GM19452 (cell line): ENCODE results near the gene TRMU.
"Not testable (repeated sequence)": the region's sequence is repeated elsewhere in the genome, so short reads cannot be mapped to it uniquely, and the experiment has no call there.

Experiments used
- ATAC-seq: cut with Tn5 transposase; IDR thresholded peaks from one replicate; pipeline ENCODE4 v1.9.1; 2021; ENCODE audit not compliant: unreplicated experiment

Gene TRMU

GRCh38 chr22:46381731-46382130 lies 46.2 kb downstream of the TRMU start:
- ATAC-seq: no peak

DNA sequence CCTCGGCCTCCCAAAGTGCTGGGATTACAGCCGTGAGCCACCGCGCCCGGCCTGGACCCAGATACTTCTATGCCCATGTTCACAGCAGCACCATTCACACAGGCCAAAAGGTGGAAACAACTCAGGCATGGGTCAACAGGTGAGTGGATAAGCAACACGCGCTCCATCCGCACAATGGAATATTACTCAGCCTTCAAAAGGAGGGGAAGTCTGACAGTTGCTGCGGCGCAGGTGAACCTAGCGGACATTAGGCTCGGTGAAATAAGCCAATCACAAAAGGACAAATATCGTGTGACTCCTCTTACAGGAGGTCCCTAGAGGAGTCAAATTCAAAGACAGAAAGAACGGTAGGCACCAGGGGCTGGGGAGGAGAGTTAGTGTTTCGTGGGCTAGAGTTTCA lies 47.0 kb downstream of the TRMU start:
- no peak for ATAC-seq

DNA sequence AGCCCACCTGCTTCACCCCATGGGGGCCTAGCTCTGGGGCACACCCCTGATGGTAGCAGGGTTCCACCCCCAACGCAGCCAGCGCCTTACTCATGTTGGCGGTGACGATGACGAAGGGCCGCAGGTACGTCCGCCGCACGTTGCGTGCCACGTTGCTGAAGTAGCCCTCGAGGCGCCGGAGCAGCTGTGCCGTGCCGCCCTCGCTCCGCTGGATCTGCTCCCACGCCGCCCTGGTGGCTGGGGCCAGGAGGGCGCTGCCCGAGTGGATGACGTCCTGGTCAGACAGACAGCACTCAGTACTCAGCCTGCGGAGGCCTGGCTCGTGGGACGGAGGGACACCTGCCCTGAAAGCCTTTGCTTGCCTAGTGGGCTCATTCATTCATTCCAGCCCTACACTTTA lies 50.8 kb downstream of the TRMU start:
- ATAC-seq: no peak

GRCh38 chr22:46387748-46388147 lies 52.2 kb downstream of the TRMU start:
- no peak for ATAC-seq

- no peak for ATAC-seq
These were observed 53.1 kb downstream of the TRMU start for GRCh38 chr22:46388647-46389046.

DNA sequence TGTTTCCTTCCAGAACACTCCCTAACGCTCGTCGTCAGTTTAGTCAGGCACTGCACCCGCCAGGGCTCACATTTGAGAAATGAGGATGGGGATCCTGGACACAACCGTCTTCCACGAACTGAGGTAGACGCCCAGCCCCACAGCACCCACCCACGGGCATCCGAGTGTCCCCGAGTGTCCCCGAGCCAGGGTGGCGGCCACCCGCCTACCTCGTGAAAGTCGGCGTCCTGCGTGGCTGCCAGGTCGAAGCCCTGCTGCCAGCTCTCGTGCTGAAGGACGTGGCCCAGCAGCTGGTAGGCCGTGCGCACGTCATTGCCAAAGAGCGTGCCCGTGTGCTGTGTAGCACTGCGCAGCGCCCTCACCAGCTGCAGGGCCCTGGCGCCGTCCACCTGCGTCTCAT lies 53.6 kb downstream of the TRMU start:
- no peak for ATAC-seq

- ATAC-seq: no peak
These were observed 54.7 kb downstream of the TRMU start for GRCh38 chr22:46390105-46390651.

- no peak for ATAC-seq
These were observed 55.3 kb downstream of the TRMU start for GRCh38 chr22:46390652-46391301.

DNA sequence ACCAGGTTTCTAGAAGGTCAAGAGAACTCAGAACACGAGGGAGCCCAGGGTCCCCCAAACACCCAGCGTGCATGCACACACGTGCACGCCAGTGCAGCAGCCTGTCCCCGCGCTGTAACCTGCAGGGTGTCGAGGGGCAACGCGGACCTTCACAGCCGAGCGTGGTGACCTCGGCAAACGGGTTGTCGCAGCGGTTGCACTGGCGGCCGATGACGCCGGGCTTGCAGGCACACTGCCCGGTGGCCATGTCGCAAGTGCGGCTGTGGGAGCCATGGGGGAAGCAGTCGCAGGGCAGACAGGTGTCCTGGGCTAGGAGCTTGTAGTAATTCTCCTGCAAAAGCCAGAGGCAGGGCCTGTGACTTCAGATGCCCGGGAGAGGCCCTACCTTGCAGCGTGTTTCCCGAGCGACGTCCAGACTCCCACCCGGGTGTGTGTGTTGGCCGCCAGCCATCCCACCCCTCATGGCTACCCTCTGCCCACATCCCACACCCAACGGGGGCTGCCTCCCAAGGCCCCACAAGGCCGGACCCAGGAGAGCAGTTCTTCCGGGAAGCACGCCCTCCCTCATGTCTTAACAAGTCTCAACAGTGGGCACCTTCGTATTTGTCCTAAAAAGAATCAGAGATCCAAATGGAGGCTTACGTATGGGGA lies 56.1 kb downstream of the TRMU start:
- ATAC-seq: no peak

DNA sequence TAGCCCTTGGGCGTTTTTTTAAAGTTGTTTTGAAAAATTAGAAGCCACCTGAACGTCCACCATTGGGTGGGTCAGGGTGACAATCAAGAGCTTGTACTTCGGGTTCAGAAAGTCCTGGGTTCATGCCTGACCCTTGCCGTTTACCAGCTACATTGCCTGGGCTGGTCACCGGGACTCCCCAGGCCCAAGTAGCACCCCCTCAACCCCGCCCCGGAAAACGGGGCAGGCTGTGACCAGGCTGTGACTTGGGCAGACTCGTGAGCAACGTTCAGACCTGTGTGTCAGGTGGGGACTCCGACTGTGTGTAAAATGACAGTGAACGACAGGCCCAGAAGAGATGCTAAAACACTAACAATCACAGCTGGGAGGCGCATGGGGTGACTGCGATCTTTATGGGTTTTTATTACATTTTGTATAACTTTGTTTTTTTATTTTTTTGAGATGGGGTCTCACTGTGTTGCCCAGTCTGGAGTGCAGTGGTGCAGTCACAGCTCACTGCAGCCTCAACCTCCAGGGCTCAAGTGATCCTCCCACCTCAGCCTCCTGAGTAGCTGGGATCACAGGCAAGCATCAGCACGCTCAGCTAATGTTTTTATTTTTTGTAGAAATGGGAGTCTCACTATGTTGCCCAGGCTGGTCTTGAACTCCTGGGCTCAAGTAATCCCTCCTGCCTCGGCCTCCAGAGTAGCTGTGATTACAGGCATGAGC lies 56.8 kb downstream of the TRMU start:
- no peak for ATAC-seq

- ATAC-seq: no peak
These were observed 58.4 kb downstream of the TRMU start for GRCh38 chr22:46393873-46394272.

DNA sequence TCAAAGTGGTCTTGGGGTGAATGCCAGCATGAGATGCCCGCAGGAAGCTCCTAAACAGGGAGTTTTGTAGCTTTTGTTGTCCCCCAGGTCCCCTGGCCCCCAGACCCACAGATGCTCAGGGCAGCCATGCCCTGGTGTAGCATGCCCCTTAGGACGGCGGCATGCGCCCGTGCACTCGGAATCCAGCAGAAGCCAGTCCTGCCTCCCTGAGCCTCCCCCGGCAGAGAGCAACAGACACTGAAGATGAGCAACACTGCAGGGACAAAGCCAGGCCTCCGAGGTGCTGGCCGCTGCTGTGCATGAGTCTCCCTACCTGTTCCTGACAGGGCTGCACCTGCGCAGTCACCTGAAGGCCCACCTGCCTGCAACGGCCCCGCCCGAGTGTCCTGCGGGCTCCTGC lies 59.1 kb downstream of the TRMU start:
- no peak for ATAC-seq

- no peak for ATAC-seq
These were observed 59.6 kb downstream of the TRMU start for GRCh38 chr22:46395145-46395544.

- not testable (repeated sequence) for ATAC-seq
These were observed 61.5 kb downstream of the TRMU start for GRCh38 chr22:46397049-46397448.

- ATAC-seq: no peak
These were observed 62.0 kb downstream of the TRMU start for GRCh38 chr22:46397514-46397913.

GRCh38 chr22:46397951-46398350 lies 62.4 kb downstream of the TRMU start:
- no peak for ATAC-seq

DNA sequence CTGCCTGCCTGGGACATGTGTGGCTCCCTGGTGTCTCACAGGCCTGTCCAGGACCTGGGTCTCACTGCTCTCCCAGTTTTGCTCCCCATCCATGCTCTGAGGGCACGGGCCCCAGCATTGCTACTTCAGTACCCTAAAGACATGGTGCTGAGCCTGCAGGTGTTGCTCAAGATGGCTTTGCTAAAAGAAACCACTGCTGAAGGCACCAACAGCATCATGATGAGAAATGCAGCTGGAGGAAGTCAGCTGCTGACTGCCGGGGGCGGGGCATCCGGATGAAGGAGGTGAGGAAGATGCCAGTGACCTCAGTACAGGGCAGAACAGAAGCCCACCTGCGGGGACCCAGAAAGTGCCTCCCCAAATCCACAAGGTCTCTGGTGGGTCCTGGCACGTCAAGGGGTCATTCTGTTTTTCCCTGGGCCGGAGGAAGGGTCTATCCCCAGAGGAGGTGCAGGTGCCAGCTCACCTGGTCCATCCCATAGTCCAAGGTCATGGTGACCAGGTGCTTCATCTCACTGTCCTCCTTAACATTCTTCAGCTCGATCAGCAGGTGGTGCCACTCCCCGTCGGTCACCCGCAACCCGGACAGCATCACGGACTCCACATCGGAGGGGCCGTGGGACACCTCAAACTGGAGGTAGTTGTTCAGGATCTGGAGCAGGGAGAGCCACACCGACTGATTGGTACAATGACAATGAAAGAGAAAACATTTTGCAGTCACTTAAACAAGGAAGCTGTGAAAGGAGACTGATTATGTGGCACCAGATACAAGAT lies 63.9 kb downstream of the TRMU start:
- ATAC-seq: no peak

- ATAC-seq: no peak
These were observed 65.9 kb downstream of the TRMU start for GRCh38 chr22:46401370-46401769.

GRCh38 chr22:46402505-46402904 lies 67.0 kb downstream of the TRMU start:
- no peak for ATAC-seq

DNA sequence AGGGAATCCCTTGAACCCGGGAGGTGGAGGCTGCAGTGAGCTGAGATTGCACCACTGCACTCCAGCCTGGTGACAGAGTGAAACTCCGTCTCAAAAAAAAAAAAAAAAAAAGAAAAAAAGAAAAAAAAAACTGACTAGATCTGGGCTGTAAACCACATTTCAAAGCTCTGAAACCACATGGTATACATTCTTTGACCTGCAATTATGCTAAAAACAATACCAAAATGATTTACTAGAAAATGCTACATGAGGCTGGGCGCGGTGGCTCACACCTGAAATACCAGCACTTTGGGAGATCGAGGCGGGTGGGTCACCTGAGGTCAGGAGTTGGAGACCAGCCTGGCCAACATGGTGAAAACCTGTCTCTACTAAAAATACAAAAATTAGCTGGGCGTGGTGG lies 68.4 kb downstream of the TRMU start:
- not testable (repeated sequence) for ATAC-seq

DNA sequence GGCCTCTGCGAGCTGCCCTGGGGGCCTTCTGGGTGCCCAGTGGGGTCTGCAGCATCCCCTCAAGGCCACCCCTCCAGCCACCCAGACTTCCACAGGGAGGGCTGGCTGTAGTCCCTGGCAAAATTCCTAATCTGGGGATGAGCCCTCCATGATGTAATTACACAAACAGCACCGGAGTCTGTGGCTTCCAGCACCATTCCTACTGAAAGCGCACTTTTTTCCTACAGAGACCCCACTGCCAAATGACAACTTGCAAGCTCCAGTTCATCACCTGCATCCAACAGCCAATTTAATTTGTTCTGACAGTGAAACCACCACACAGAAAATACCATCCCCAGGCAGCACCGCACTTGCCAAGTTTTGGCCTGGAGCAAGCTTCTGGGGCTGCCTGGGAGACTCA lies 70.4 kb downstream of the TRMU start:
- ATAC-seq: no peak
